ENCODE results near the gene GMDS. TPM values are rescaled to one million over a fixed set of nuclear protein-coding genes. Genes with fewer than 3 reads are reported as not detected.
A peak's percentile ranks its signal among the peaks of the same experiment; 100 is the strongest.

Gene GMDS
- total RNA-seq, 4 donors from 2014 or later: 197 to 375 (median 215) TPM

- no peaks in the 10 kb centered on the region for H3K9me3 ChIP-seq
- H3K27ac ChIP-seq: no peak overlapping the region
- H3K27me3 ChIP-seq: no peaks in the 10 kb centered on the region
- TF ChIP-seq POLR2A (IDR thresholded peaks at IDR 0.05) (no peak), CTCF (IDR thresholded peaks at IDR 0.05) (no peak)
- DNase-seq: no peak
- H3K4me1 ChIP-seq: no peaks in the 10 kb centered on the region
- H3K36me3 ChIP-seq: no peaks in the 10 kb centered on the region
- H3K4me3 ChIP-seq: no peak overlapping the region
These were observed 387.2 kb downstream of the GMDS start for GRCh38 chr6:1858196-1858595.

DNA sequence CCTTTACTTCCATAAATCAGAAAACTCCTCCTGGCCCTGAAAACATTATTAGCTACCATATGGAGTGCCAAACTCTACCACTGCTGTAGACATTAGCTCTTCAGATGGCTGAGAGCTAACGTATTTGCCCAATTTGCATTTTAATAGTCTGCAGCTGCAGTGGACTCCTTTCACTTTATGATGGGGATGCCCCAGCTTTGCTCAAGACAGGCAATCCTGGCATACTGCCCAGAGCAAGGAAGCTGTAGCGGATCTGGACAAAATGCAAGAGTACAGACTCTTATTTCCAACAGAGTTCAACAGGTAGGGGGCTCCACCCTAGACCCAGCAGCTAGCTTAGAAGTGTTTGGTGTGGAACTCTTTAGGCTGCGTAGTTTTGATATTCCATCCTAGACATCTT lies 389.0 kb downstream of the GMDS start:
- Histone ChIP-seq H3K4me3 (no peak overlapping the region), H3K27ac (no peak overlapping the region), H3K9me3 (no peaks in the 10 kb centered on the region), H3K4me1 (no peaks in the 10 kb centered on the region), H3K27me3 (no peaks in the 10 kb centered on the region), H3K36me3 (no peaks in the 10 kb centered on the region)
- TF ChIP-seq POLR2A (IDR thresholded peaks at IDR 0.05) (no peak), CTCF (IDR thresholded peaks at IDR 0.05) (no peak)
- DNase-seq: peak in 2 of 3 donors; percentile 37 to 70

GRCh38 chr6:1855890-1856289 lies 389.5 kb downstream of the GMDS start:
- Histone ChIP-seq H3K27ac (no peak overlapping the region), H3K27me3 (no peaks in the 10 kb centered on the region), H3K36me3 (no peaks in the 10 kb centered on the region), H3K9me3 (no peaks in the 10 kb centered on the region), H3K4me3 (no peak overlapping the region), H3K4me1 (no peaks in the 10 kb centered on the region)
- TF ChIP-seq POLR2A (IDR thresholded peaks at IDR 0.05) (no peak), CTCF (IDR thresholded peaks at IDR 0.05) (no peak)
- no peak for DNase-seq

DNA sequence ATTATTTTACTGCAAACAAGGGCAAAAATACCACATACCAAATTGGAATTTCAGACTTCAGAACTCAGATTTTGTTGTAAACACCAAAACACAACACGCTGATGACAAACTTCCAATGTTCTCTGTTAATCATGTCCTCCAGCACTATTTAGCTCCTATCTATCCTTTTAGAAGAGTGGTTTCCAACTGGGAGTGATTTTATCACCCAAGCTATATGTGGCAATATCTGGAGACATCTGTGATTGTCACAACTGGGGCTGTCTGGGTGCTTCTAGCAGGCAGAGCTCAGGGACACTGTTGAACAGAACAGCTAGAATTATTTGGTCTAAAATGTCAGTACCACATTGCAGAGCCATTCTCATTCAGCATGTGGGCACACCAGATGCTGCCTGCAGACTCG lies 391.1 kb downstream of the GMDS start:
- no peaks in the 10 kb centered on the region for H3K27me3 ChIP-seq
- no peaks in the 10 kb centered on the region for H3K9me3 ChIP-seq
- DNase-seq: no peak
- H3K27ac ChIP-seq: no peak overlapping the region
- H3K4me3 ChIP-seq: no peak overlapping the region
- TF ChIP-seq POLR2A (IDR thresholded peaks at IDR 0.05): no peak
- no peak for TF ChIP-seq CTCF (IDR thresholded peaks at IDR 0.05)
- H3K36me3 ChIP-seq: no peaks in the 10 kb centered on the region
- no peaks in the 10 kb centered on the region for H3K4me1 ChIP-seq

DNA sequence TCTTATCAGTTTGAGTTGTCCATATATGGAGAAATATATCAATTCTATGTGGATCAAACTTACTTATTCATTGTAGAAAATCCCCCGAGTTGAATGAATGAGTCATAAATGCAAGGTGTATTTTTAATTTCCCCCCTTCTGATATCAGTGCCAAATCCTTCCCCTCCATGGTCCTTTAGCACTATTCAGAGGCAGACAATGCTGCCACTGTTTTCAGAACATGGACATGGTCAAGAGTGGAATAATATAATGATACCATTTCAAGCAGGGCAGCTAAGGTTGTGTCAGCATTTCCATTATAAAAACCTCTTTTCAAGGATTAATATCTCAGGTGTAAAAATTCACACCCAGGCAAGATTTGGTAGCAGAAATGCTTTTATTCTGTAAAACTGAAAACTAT lies 391.6 kb downstream of the GMDS start:
- no peaks in the 10 kb centered on the region for H3K36me3 ChIP-seq
- no peaks in the 10 kb centered on the region for H3K27me3 ChIP-seq
- no peaks in the 10 kb centered on the region for H3K9me3 ChIP-seq
- no peak overlapping the region for H3K27ac ChIP-seq
- H3K4me3 ChIP-seq: no peak overlapping the region
- H3K4me1 ChIP-seq: no peaks in the 10 kb centered on the region
- TF ChIP-seq CTCF (IDR thresholded peaks at IDR 0.05) (no peak), POLR2A (IDR thresholded peaks at IDR 0.05) (no peak)
- no peak for DNase-seq

Data from Peyer's patch (tissue), 4 donors.